Measurements from ENCODE around the gene TMEM132A.
A peak's percentile ranks its signal among the peaks of the same experiment; 100 is the strongest.

The TMEM132A gene

DNA sequence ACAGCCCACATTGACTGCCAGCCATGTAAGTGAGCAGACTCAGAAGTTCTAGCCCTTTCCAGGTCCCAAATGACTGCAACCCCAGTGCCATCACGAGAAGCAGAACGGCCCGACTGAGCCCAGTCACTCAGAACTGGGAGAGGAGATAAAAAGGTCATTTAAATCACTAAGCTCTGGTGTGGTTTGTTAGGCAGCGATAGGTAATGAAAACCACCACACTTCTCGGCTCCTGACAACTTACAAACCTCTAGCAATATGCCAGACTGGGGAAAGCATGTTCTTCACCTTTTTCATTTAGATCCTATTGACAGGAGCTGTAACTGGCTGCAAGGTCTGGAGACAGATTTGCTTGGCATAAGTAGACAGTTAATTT lies 21.0 kb downstream of the TMEM132A start:
- DNase-seq: peak in 1 of 42 donors; percentile 30
- intact Hi-C loops (cut with DNase I): loop anchor here (10.0 kb wide), 2 partner anchors 60 to 180 kb away; no protein-coding TSS in a partner anchor

- DNase-seq: peak in 2 of 42 donors; percentile 30
- intact Hi-C loops (cut with DNase I): loop anchor here (10.0 kb wide), 2 partner anchors 58 to 178 kb away; no protein-coding TSS in a partner anchor
These were observed 22.5 kb downstream of the TMEM132A start for GRCh38 chr11:60946601-60947264.

- DNase-seq: peak in 13 of 42 donors; percentile 36 to 82 (median 56)
- intact Hi-C loops (cut with DNase I): loop anchor here (10.0 kb wide), 2 partner anchors 57 to 177 kb away; no protein-coding TSS in a partner anchor
These were observed 23.4 kb downstream of the TMEM132A start for GRCh38 chr11:60947700-60948099.

- DNase-seq: peak in 2 of 42 donors; percentile 29 to 32
- intact Hi-C loops (cut with DNase I): loop anchor here (10.0 kb wide), 2 partner anchors 57 to 177 kb away; no protein-coding TSS in a partner anchor
These were observed 24.0 kb downstream of the TMEM132A start for GRCh38 chr11:60948250-60948649.

- intact Hi-C loops (cut with DNase I): no loop called here
- peak in 2 of 42 donors; percentile 17 to 29 for DNase-seq
These were observed 25.8 kb downstream of the TMEM132A start for GRCh38 chr11:60950024-60950423.

DNA sequence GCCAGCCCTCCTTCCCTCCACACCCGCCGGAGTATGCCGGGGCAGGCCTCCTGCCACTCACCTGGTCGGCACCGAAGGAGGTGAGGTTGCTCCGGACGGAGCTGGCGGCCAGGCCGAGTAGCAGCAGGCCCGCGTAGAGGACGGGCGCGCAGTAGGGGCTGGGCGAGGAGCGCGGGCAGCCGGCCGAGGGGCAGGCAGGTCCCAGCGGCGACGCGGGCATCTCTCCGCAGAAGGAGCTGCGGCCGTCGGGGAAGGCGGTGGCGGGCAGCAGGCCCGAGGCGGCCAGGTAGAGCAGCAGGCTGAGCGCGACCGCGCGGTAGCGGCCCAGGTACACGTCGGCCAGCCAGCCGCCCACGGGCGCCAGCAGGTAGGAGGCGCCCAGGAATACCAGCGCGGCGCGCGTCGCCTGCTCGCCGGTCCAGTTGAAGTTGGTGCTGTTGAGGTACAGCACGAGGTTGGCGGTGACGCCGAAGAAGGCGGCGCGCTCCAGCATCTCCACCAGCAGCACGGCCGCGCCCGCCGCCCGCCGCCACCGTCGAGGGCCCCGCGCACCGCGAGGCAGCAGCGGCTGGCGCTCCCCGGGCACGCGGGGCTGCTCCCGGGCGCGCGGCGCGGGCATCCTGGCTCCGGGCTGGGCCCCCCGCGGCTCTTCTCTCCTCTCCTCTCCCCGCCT lies 26.8 kb downstream of the TMEM132A start:
- peak in 2 of 42 donors; percentile 23 to 31 for DNase-seq
- intact Hi-C loops (cut with DNase I): no loop called here

GRCh38 chr11:60951606-60951903 lies 27.3 kb downstream of the TMEM132A start:
- intact Hi-C loops (cut with DNase I): no loop called here
- DNase-seq: no peak

GRCh38 chr11:60951904-60952741 lies 27.9 kb downstream of the TMEM132A start, which contains the start of gene SLC15A3:
Gene SLC15A3 (minus strand): TSS chr11:60952176. CDS start chr11:60951551, 625 bp downstream.
- intact Hi-C loops (cut with DNase I): no loop called here

GRCh38 chr11:60952742-60953170 lies 28.5 kb downstream of the TMEM132A start:
- intact Hi-C loops (cut with DNase I): no loop called here
- no peak for DNase-seq

More at GRCh38 chr11:60951904-60952741, 27.9 kb downstream of the TMEM132A start, which contains the start of gene SLC15A3:
- peak in 35 of 42 donors; percentile 28 to 77 (median 56) for DNase-seq

GRCh38 chr11:60953781-60954180 lies 29.5 kb downstream of the TMEM132A start:
- intact Hi-C loops (cut with DNase I): no loop called here
- DNase-seq: peak in 1 of 42 donors; percentile 16

GRCh38 chr11:60954421-60954820 lies 30.2 kb downstream of the TMEM132A start:
- intact Hi-C loops (cut with DNase I): no loop called here
- no peak for DNase-seq

GRCh38 chr11:60955571-60955970 lies 31.3 kb downstream of the TMEM132A start:
- intact Hi-C loops (cut with DNase I): no loop called here
- no peak for DNase-seq

DNA sequence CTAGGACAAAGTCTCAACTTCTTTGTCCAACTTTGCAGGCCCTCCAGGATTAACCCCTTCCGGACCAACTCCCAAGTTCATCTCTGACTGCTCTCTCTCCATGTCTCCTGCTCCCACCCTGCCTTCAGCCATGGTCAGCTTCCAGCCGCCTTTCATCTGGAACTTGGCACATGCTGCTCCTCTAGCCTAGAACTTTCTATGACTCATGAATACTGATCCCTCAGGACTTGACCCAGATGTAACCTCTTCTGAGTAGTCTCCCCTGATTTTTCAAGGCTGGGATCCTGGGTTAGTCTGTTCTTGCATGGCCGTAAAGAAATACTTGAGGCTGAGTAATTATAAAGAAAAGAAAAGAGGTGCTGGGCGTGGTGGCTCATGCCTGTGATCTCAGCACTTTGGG lies 32.9 kb downstream of the TMEM132A start:
- intact Hi-C loops (cut with DNase I): no loop called here

DNA sequence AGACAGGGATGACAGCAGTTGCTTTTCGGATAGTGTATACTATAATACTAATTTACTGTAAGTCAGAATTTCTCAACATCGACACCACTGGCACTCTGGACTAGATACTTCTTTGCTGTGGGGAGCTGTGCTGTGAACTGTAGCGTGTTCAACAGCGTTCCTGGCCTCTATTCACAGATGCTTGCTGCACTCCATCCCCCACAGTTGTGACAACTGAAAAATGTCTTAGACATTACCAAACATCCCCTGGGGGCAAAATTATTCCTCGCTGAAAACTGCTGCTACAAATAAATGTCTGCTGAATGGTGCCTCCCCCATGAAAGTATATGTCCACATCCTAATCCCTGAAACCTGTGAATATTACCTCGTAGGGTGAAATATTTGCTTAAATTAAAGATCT lies 35.2 kb downstream of the TMEM132A start:
- no peak for DNase-seq
- intact Hi-C loops (cut with DNase I): no loop called here

More for the DNA sequence above, 32.9 kb downstream of the TMEM132A start:
- no peak for DNase-seq

- DNase-seq: no peak
- intact Hi-C loops (cut with DNase I): no loop called here
These were observed 36.1 kb downstream of the TMEM132A start for GRCh38 chr11:60960405-60960804.

GRCh38 chr11:60964801-60965200 lies 40.5 kb downstream of the TMEM132A start:
- intact Hi-C loops (cut with DNase I): no loop called here
- no peak for DNase-seq

DNA sequence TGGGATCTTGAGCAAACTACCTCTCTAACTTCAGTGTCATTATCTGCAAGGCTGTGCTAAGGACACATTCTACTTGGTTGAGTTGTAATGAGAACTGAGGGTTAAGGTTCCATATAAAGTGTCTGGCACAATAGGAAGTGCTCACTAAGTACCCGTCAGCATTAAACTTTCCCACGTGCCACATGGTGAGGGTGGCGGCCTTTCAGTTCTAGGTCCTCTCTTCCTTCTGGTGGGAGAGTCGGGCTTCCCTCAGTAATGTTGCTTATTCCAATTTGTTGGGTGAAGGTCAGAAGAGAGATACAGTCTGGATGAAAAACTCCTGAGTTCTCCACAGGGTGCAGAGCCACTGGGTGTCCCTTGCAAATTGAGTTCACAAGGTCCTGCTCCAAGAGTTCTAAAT lies 42.6 kb downstream of the TMEM132A start:
- no peak for DNase-seq
- intact Hi-C loops (cut with DNase I): no loop called here

- intact Hi-C loops (cut with DNase I): no loop called here
- no peak for DNase-seq
These were observed 44.0 kb downstream of the TMEM132A start for GRCh38 chr11:60968223-60968622.

DNA sequence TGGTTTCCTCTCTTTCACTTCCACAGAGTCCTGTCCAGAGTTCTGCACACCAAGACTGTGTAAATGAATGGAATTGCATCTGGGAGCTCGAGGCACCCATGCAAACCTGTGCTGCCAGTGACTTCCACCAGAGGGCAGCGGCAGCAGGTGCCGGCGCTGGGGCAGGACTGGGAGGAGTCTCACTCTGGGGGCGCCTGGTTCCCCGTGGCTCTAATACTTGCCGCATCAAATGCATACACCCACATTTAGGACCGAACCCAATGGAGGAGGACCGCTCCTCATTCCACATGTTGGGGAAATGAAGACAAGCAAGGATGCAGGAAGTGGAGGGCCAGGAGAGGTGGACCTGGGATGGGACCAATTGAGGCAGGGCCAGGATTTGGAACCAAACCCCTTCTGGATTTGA lies 46.1 kb downstream of the TMEM132A start:
- intact Hi-C loops (cut with DNase I): no loop called here
- peak; percentile 30 to 85 (median 68) for DNase-seq

Measured in head of caudate nucleus (tissue), 42 donors.